Measurements from ENCODE around the gene PAPOLG.
"Not testable (repeated sequence)": the region's sequence is repeated elsewhere in the genome, so short reads cannot be mapped to it uniquely, and the experiment has no call there.

Gene PAPOLG

GRCh38 chr2:60823694-60824305 lies 67.7 kb downstream of the PAPOLG start:
- no peak for DNase-seq

- DNase-seq, result no peak
These were observed 69.6 kb downstream of the PAPOLG start for GRCh38 chr2:60825666-60826065.

- DNase-seq, result no peak
These were observed 70.0 kb downstream of the PAPOLG start for GRCh38 chr2:60826111-60826510.

- DNase-seq, result not testable (repeated sequence)
These were observed 70.8 kb downstream of the PAPOLG start for GRCh38 chr2:60826860-60827259.

- DNase-seq, result no peak
These were observed 71.3 kb downstream of the PAPOLG start for GRCh38 chr2:60827369-60827768.

GRCh38 chr2:60830991-60831390 lies 74.9 kb downstream of the PAPOLG start:
- no peak for DNase-seq

GRCh38 chr2:60831921-60832320 lies 75.9 kb downstream of the PAPOLG start:
- DNase-seq, result no peak

- no peak for DNase-seq
These were observed 76.6 kb downstream of the PAPOLG start for GRCh38 chr2:60832621-60833020.

- no peak for DNase-seq
These were observed 78.2 kb downstream of the PAPOLG start for GRCh38 chr2:60834270-60834717.

- DNase-seq, result no peak
These were observed 80.4 kb downstream of the PAPOLG start for GRCh38 chr2:60836491-60836890.

GRCh38 chr2:60837123-60837522 lies 81.1 kb downstream of the PAPOLG start:
- DNase-seq, result no peak

GRCh38 chr2:60838481-60838880 lies 82.4 kb downstream of the PAPOLG start:
- DNase-seq, result no peak

GRCh38 chr2:60839126-60839813 lies 83.2 kb downstream of the PAPOLG start:
- no peak for DNase-seq

GRCh38 chr2:60840880-60841279 lies 84.8 kb downstream of the PAPOLG start:
- no peak for DNase-seq

- DNase-seq, result no peak
These were observed 86.9 kb downstream of the PAPOLG start for GRCh38 chr2:60843006-60843405.

GRCh38 chr2:60844105-60844504 lies 88.0 kb downstream of the PAPOLG start:
- DNase-seq, result no peak

GRCh38 chr2:60847854-60848253 lies 91.8 kb downstream of the PAPOLG start:
- no peak for DNase-seq
